ENCODE data around the gene PDE4B.
"Not testable (repeated sequence)": the region's sequence is repeated elsewhere in the genome, so short reads cannot be mapped to it uniquely, and the experiment has no call there.

Gene PDE4B

DNA sequence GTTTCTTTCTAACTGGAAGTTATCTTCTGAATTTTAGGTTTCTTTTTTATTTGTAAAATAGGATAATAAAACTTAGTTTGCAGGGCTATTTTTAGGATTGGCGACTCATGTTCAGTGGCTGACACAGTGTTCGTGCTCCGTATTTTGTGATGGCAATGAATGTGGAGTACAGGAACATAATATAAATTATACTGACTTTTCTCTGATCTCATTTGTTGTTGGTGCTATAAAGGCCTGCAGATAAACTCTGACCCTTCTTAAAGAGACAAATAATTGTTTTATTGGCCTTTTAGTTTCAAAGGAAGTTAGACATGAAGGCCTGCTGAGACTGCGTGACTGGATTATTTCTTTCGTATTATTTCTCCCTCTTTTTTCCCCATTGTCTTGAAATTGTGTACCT is 339.6 kb downstream of the PDE4B start:
- TF ChIP-seq, protein P1, sequence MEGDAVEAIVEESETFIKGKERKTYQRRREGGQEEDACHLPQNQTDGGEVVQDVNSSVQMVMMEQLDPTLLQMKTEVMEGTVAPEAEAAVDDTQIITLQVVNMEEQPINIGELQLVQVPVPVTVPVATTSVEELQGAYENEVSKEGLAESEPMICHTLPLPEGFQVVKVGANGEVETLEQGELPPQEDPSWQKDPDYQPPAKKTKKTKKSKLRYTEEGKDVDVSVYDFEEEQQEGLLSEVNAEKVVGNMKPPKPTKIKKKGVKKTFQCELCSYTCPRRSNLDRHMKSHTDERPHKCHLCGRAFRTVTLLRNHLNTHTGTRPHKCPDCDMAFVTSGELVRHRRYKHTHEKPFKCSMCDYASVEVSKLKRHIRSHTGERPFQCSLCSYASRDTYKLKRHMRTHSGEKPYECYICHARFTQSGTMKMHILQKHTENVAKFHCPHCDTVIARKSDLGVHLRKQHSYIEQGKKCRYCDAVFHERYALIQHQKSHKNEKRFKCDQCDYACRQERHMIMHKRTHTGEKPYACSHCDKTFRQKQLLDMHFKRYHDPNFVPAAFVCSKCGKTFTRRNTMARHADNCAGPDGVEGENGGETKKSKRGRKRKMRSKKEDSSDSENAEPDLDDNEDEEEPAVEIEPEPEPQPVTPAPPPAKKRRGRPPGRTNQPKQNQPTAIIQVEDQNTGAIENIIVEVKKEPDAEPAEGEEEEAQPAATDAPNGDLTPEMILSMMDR (IDR thresholded peaks at IDR 0.05; ENCODE audit: control insufficient read depth, insufficient read depth, low read depth, low read length, missing control alignments): no peak
- no peak for DNase-seq (ENCODE audit: low read depth)
- H3K4me3 ChIP-seq (ENCODE audit: control insufficient read depth, low read depth, low read length): no peak overlapping the region

DNA sequence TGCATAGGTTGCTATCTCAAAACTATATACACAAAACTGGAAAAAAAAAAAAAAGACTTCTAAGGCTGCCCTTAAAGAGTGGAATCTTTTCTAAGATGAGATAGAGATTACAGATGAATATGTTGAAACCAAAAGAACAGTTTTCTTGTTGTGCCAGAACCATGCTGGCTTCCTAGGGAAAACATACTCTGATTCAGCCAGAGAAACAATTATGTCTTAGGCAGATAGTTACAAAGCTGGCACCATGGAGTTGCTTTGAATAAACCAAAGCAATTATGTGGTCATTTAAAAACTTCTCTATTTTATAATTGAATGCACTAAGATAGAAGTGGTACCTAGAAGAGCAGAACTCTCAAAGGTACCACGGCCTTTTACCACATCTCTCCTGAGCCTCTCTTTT is 341.3 kb downstream of the PDE4B start:
- H3K4me3 ChIP-seq (ENCODE audit: control insufficient read depth, low read depth, low read length): no peak overlapping the region
- no peak for DNase-seq (ENCODE audit: low read depth)
- TF ChIP-seq, protein P1 (IDR thresholded peaks at IDR 0.05; ENCODE audit: control insufficient read depth, insufficient read depth, low read depth, low read length, missing control alignments): no peak

- no peak overlapping the region for H3K4me3 ChIP-seq (ENCODE audit: control insufficient read depth, low read depth, low read length)
- DNase-seq (ENCODE audit: low read depth): no peak
- TF ChIP-seq, protein P1 (IDR thresholded peaks at IDR 0.05; ENCODE audit: control insufficient read depth, insufficient read depth, low read depth, low read length, missing control alignments): no peak
Observed at GRCh38 chr1:66135161-66135560, 342.5 kb downstream of the PDE4B start.

DNA sequence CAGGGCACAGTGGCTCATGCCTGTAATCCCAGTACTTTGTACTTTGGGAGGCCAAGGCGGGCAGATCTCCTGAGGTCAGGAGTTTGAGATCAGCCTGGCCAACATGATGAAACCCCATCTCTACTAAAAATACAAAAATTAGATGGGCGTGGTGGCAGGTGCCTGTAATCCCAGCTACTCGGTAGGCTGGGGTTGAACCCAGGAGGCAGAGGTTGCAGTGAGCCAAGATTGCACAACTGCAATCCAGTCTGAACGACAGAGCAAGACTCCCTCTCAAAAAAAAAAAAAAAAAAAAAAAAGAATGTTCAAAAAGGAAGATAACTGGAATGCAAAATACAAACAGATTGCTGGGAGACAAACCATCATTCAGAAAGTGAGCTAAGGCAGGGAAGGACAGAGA is 343.7 kb downstream of the PDE4B start:
- not testable (repeated sequence) for H3K4me3 ChIP-seq (ENCODE audit: control insufficient read depth, low read depth, low read length); DNase-seq (ENCODE audit: low read depth)

- peak; percentile 7 for DNase-seq (ENCODE audit: low read depth)
- no peak overlapping the region for H3K4me3 ChIP-seq (ENCODE audit: control insufficient read depth, low read depth, low read length)
- TF ChIP-seq, protein P1 (IDR thresholded peaks at IDR 0.05; ENCODE audit: control insufficient read depth, insufficient read depth, low read depth, low read length, missing control alignments): no peak
Observed at GRCh38 chr1:66137235-66137634, 344.5 kb downstream of the PDE4B start.

- H3K4me3 ChIP-seq (ENCODE audit: control insufficient read depth, low read depth, low read length): no peak overlapping the region
- DNase-seq (ENCODE audit: low read depth): no peak
- TF ChIP-seq, protein P1 (IDR thresholded peaks at IDR 0.05; ENCODE audit: control insufficient read depth, insufficient read depth, low read depth, low read length, missing control alignments): no peak
Observed at GRCh38 chr1:66138613-66139012, 345.9 kb downstream of the PDE4B start.

GRCh38 chr1:66140072-66140471 is 347.4 kb downstream of the PDE4B start:
- no peak overlapping the region for H3K4me3 ChIP-seq (ENCODE audit: control insufficient read depth, low read depth, low read length)
- no peak for DNase-seq (ENCODE audit: low read depth)
- TF ChIP-seq, protein P1 (IDR thresholded peaks at IDR 0.05; ENCODE audit: control insufficient read depth, insufficient read depth, low read depth, low read length, missing control alignments): no peak

Measured in AG09309 (cell line).